DND-41 (cell line): ENCODE data around the gene TMEM151A.
A peak's percentile ranks its signal among the peaks of the same experiment; 100 is the strongest.

ENCODE experiments used
- ATAC-seq: fragments of 200-7000 bp; cut with Tn5 transposase; 3 replicates; pipeline ENCODE4 v1.9.1; 2021; ENCODE audit warnings: low read depth; ENCODE audit not compliant: insufficient read depth
- DNase-seq: peaks from one replicate; pipeline ENCODE4 v3.0.0-alpha.2; 2020
- H2AFZ ChIP-seq: 2 replicates; pipeline ENCODE4 v1.6.0; 2012; ENCODE audit warnings: low read depth, low read length
- H3K27ac ChIP-seq: 2 replicates; pipeline ENCODE4 v1.5.1; 2012; ENCODE audit warnings: low read length, inconsistent platforms
- H3K27me3 ChIP-seq: fragments of 200-600 bp; sonication (generic); 2 replicates; pipeline ENCODE4 v1.6.0; 2012; ENCODE audit warnings: low read length, mild to moderate bottlenecking, inconsistent platforms; ENCODE audit not compliant: insufficient read depth, poor library complexity
- H3K36me3 ChIP-seq: 2 replicates; pipeline ENCODE4 v1.5.1; 2012; ENCODE audit warnings: low read length, inconsistent platforms; ENCODE audit not compliant: insufficient read depth
- H3K4me1 ChIP-seq: 2 replicates; pipeline ENCODE4 v1.5.1; 2012; ENCODE audit warnings: mild to moderate bottlenecking, low read length; ENCODE audit not compliant: insufficient read depth
- H3K4me2 ChIP-seq: 2 replicates; pipeline ENCODE4 v1.6.0; 2012; ENCODE audit warnings: mild to moderate bottlenecking, moderate library complexity, low read length, inconsistent platforms; ENCODE audit not compliant: insufficient read depth
- H3K4me3 ChIP-seq, 2 experiments: fragments of 200-600 bp in 1 of 2; shearing (Covaris generic) in 1 of 2; 2 replicates each; pipeline ENCODE4 v1.5.1; 2012 to 2016; ENCODE audit warnings: inconsistent platforms in 2 of 2, low read length in 2 of 2, mild to moderate bottlenecking in 2 of 2, low read depth in 1 of 2, moderate library complexity in 1 of 2
- H3K79me2 ChIP-seq: 2 replicates; pipeline ENCODE4 v1.6.0; 2012; ENCODE audit warnings: low read length, inconsistent platforms; ENCODE audit not compliant: insufficient read depth
- H3K9ac ChIP-seq: 2 replicates; pipeline ENCODE4 v1.6.0; 2012; ENCODE audit warnings: low read depth, mild to moderate bottlenecking, inconsistent platforms, low read length, moderate library complexity
- H3K9me3 ChIP-seq: 2 replicates; pipeline ENCODE4 v1.5.1; 2012; ENCODE audit warnings: low read length, moderate library complexity, mild to moderate bottlenecking, inconsistent platforms; ENCODE audit not compliant: insufficient read depth, severe bottlenecking
- H4K20me1 ChIP-seq: 2 replicates; pipeline ENCODE4 v1.6.0; 2012; ENCODE audit warnings: low read length; ENCODE audit not compliant: insufficient read depth
- CTCF ChIP-seq: IDR thresholded peaks from 2 replicates; pipeline ENCODE4 v1.5.1; 2012; ENCODE audit warnings: borderline replicate concordance, low read length, moderate library complexity, mild to moderate bottlenecking; ENCODE audit not compliant: poor library complexity, severe bottlenecking; ENCODE audit errors: extremely low read depth
- EZH2 ChIP-seq: IDR thresholded peaks from 3 replicates; pipeline ENCODE4 v1.6.1; 2012; ENCODE audit warnings: borderline replicate concordance, low read depth, mild to moderate bottlenecking, moderate library complexity, low read length, inconsistent platforms; ENCODE audit not compliant: severe bottlenecking

Gene TMEM151A

GRCh38 chr11:66324664-66325063 lies 33.0 kb downstream of the TMEM151A start:
- Histone ChIP-seq H3K4me2 (no peak overlapping the region), H2AFZ (no peak overlapping the region), H4K20me1 (peaks cover 2% of the 10 kb centered on the region; the same call in 1 of the 2 replicates), H3K9ac (no peak overlapping the region), H3K27ac (no peak overlapping the region), H3K79me2 (no peaks in the 10 kb centered on the region), H3K27me3 (no peaks in the 10 kb centered on the region), H3K4me1 (peaks cover 37% of the 10 kb centered on the region), H3K36me3 (no peaks in the 10 kb centered on the region), H3K9me3 (no peaks in the 10 kb centered on the region), H3K4me3 (no peak overlapping the region)
- ATAC-seq (no peak), DNase-seq (no peak)
- no peak for TF ChIP-seq CTCF
- no peak for TF ChIP-seq EZH2

- peak overlapping the region; percentile 92 for H3K27ac ChIP-seq
- TF ChIP-seq EZH2 = no peak
- no peak for TF ChIP-seq CTCF
These were observed 33.6 kb downstream of the TMEM151A start for GRCh38 chr11:66325263-66325671.

GRCh38 chr11:66326261-66327111 lies 34.8 kb downstream of the TMEM151A start:
- Histone ChIP-seq H3K9ac (peak overlapping the region; percentile 49), H3K79me2 (no peaks in the 10 kb centered on the region), H3K4me2 (peak overlapping the region; percentile 52), H3K4me1 (peaks cover 37% of the 10 kb centered on the region), H3K27ac (peak overlapping the region; percentile 92), H4K20me1 (peaks cover 2% of the 10 kb centered on the region; the same call in 1 of the 2 replicates), H3K4me3 (peak overlapping the region in 1 of 2 experiments; percentile 36; a peak in 1 of 4 replicates), H3K9me3 (no peaks in the 10 kb centered on the region), H3K27me3 (no peaks in the 10 kb centered on the region), H2AFZ (0 out of 2 replicates have a peak overlapping the region, but pooled peaks have one; percentile 55), H3K36me3 (no peaks in the 10 kb centered on the region)
- TF ChIP-seq EZH2 = no peak
- TF ChIP-seq CTCF = no peak
- ATAC-seq (peak; percentile 91), DNase-seq (peak; percentile 94)

More at GRCh38 chr11:66325263-66325671, 33.6 kb downstream of the TMEM151A start:
- Histone ChIP-seq H3K9ac (peak overlapping the region; percentile 49; the same call in 1 of the 2 replicates), H3K27me3 (no peaks in the 10 kb centered on the region), H3K79me2 (no peaks in the 10 kb centered on the region), H3K4me2 (peak overlapping the region; percentile 52; the same call in 1 of the 2 replicates), H3K36me3 (no peaks in the 10 kb centered on the region), H3K4me3 (no peak overlapping the region), H2AFZ (no peak overlapping the region), H4K20me1 (peaks cover 2% of the 10 kb centered on the region; the same call in 1 of the 2 replicates), H3K9me3 (no peaks in the 10 kb centered on the region), H3K4me1 (peaks cover 37% of the 10 kb centered on the region)
- ATAC-seq (no peak), DNase-seq (peak; percentile 71)
